GM18873 (cell line): ENCODE results near the gene BRIP1.
"Not testable (repeated sequence)": the region's sequence is repeated elsewhere in the genome, so short reads cannot be mapped to it uniquely, and the experiment has no call there.

Source experiments
- ATAC-seq: cut with Tn5 transposase; IDR thresholded peaks from one replicate; pipeline ENCODE4 v1.9.1; 2021; ENCODE audit warnings: mild to moderate bottlenecking, moderate library complexity, moderate number of reproducible peaks; ENCODE audit not compliant: unreplicated experiment, low FRiP score

The BRIP1 gene

DNA sequence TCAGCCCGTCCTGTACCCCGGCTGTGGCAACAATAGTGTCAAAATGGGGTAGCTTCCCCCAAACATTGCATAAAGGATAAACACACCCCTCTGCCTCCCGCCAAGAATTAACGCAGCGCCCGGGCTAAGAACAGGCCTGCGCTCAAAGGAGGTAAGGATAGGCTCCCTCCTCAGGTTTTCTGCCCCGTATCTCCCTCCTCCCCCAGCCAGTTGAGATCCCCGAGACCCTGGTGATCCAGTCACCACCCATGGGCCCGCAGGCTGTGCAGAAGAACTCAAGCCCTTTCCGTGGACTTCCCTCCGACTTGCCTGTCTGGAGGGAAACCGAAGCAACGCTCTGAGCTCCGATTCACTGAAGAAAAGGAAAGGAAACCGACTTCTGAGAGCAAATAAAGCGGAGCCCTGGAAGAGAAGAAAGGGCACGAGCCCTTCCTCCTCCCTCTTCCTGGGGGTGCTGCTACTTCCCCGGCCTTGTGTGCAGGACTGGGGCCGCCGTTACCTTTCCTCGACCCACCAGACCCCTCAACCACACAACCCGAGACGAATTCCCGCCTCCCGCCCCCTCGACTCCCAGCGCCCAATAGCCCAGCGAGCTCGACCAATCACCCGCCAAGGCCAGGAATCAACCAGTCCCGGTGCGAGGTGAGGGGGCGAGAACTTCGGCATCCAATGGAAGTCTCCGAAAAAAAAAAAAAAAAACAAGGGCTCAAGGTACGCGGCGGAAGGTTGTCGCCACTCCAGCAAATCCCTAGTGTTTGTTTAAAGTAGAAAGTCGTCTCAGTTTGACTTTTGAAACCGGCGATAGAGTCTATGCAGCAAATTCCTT lies at the start of gene BRIP1:
Gene BRIP1 (minus strand): TSS at position 554 of the 826 bp plus-strand sequence. CDS start 1,989 bp downstream, outside the sequence.
- ATAC-seq: peak; percentile 72

DNA sequence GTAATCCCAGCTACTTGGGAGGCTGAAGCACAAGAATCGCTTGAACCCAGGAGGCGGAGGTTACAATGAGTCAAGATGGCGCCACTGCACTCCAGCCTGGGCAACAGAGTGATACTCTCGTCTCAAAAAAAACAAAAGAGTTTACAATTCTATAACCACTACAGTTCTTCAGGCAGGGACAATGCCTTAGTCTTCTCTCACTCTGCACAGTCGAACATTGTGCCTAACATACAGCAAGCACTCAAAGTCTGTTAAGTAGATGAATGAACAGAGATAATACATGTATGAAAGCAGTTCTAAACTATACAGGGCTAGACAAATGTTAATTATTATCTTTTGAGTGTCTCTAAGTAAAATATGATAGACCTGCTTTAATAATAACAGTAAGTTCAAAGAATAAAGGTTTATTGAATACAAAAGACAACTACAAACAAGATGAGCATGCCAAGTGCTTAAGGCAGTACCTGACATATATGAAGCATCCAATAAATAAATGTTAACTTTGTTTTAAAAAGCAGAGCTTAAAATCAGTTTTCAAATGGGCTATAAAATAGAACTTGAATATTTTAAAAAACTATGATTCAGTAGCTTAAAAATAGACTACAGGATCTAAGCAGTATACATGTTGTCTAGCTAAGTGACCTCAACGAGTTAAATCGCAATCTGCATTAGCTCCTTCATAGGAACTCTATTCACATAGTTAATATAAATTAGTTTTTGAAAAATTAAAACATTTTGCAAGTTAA lies 45.1 kb upstream of the BRIP1 start:
- no peak for ATAC-seq

DNA sequence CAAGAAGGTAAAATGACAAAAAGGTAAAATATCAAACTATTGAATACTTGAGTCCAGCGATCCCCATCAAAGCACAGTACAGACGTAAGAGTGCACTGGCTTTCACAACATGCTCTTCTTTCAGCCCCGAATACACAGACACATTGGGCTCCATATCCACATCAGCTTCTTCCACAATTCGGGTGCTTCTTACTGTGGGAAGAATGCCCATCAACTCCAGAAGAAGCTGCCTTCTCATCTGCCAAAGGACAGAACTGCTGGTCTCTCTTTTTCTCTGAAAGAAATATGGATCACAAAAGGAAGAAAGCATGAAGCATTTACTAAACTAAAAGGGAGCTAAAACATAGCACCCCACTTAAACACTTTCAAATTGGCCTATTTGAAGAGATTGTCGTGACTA lies 44.0 kb upstream of the BRIP1 start:
- no peak for ATAC-seq

GRCh38 chr17:61904094-61904710 lies 40.9 kb upstream of the BRIP1 start:
- no peak for ATAC-seq

- no peak for ATAC-seq
Measured at GRCh38 chr17:61903251-61903650, 39.9 kb upstream of the BRIP1 start.

DNA sequence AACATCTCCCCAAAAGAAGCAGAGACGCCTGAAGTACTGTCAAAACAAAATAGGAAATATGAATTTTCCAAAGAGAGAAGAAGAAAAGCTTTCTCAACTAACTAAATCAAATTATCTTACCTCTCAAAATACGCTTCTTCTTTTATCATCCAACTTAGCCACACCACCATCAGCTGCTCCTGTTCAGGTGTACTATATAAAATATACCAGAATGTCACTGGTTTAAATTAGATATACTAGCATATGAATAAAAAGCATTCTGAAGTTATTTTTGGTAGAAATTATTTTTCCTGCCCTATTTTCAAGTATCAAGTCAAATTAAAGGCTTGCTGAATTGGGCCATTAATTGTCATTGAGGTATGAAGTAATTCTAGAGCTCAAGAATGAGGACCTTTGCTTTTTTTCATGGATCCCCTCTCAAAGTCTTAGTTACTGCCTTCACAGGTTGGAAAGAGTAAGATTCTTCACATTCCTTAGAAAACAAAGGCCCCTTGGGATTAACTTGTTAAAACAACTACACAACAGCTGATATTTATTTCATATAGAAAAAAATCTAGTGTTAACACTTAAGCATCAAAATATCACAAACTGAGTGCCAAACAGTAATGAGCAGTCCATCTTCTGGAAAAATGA lies 34.3 kb upstream of the BRIP1 start:
- no peak for ATAC-seq

- no peak for ATAC-seq
Measured at GRCh38 chr17:61895391-61895790, 32.1 kb upstream of the BRIP1 start.

GRCh38 chr17:61894310-61894709 lies 31.0 kb upstream of the BRIP1 start:
- not testable (repeated sequence) for ATAC-seq

DNA sequence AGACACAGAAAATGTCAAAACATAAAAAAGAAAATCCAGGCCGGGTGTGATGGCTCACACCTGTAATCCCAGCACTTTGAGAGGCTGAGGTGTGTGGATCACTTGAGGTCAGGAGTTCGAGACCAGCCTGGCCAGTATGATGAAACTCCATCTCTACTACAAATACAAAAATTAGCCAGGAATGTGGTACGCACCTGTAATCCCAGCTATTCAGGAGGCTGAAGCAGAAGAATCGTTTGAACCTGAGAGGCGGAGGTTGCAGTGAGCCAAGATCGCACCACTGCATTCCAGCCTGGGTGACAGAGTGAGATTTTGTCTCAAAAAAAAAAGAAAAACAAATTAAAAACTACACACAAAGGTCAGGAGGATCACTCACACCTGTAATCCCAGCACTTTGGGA lies 24.4 kb upstream of the BRIP1 start:
- ATAC-seq: not testable (repeated sequence)

DNA sequence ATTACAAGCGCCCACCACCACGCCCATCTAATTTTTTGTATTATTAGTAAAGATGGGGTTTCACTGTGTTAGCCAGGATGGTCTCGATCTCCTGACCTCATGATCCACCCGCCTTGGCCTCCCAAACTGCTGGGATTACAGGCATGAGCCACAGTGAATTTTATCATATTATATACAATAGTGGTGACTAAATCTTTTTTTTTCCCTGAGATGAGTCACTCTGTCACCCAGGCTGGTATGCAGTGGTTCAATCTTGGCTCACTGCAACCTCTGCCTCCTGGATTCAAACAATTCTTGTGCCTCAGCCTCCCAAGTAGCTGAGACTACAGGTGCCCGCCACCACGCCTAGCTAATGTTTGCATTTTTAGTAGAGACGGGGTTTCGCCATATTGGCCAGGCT lies 22.5 kb upstream of the BRIP1 start:
- ATAC-seq: not testable (repeated sequence)

DNA sequence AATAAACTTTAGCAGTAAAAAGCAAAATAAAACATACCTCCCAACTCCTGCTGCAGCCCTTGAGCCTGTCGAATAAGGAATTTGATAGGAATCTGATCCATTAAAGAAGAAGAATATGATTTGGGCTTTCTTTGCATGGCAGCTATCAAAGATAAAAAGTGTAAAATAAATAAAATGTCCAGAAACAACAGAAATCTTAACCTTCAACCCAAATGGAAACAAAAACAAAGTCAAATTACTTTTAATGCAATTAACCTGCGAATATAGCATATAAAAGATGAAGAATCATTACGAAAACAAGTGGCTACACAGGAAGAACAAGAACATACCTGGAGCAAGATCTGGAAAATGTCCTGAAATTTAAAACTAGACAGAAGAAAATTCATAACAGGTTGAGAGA lies 21.5 kb upstream of the BRIP1 start:
- no peak for ATAC-seq

- ATAC-seq: no peak
Measured at GRCh38 chr17:61880589-61881102, 17.3 kb upstream of the BRIP1 start.

DNA sequence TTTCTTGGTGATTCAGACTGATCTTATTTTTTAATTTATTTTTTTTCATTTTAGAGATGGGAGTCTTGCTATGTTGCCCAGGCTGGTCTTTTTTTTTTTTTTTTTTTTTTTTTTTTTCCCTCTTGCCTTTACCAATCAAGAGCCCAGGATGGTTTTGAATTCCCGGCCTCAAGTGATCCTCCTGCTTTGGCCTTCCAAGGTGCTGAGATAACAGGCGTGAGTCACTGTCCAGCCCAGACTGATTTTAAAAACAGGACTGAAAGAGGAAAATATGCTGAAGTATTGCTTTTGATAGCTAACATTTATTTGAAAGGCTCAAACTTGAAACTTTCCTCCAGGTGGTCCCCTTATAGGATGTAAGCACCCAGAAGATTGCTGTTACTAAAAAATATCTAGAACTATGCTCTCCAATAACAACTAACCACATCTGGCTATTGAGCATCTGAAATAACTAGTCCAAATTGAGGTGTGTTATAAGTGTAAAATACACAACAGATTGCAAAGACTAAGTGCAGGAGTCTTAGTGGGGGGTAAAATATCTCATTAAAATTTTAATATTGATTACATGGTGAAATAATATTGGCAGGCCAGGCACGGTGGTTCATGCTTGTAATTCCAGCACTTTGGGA lies 15.8 kb upstream of the BRIP1 start:
- no peak for ATAC-seq

DNA sequence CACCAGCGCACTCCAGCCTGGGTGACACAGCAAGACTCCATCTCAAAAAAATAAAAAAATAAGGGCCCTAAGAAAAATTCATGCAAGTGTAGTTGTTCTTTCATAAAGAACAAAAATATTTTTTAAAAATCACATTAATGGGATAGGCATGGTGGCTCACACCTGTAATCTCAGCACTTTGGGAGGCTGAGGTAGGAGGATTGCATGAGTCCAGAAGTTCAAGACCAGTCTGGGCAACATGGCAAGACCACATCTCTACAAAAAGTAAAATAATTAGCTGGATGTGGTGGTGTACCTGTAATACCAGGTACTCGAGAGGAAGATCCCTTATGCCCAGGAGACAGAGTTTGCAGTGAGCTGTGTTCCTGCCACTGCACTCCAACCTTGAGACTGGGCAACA lies 15.2 kb upstream of the BRIP1 start:
- ATAC-seq: no peak

GRCh38 chr17:61877837-61878236 lies 14.5 kb upstream of the BRIP1 start:
- ATAC-seq: no peak

- no peak for ATAC-seq
Measured at GRCh38 chr17:61875804-61876203, 12.5 kb upstream of the BRIP1 start.

GRCh38 chr17:61875285-61875684 lies 12.0 kb upstream of the BRIP1 start:
- ATAC-seq: no peak

DNA sequence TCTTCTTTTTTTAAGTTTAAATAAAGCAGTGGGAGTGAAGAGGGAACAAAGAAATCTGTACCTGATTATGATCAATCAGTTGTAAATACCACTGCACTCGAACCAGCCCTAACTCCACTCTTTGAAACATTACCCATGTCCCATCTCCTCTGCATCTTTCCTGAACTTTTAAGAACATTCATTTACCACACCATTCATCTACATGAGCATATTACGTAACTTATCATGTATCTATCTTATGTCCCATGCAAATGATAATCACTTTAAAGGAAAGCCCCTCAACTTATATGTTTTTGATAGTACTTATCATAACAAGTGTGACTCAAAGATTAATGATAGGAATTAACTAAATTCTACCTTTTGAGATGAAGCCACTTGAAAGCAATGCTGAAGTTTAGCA lies 10.7 kb upstream of the BRIP1 start:
- ATAC-seq: no peak

DNA sequence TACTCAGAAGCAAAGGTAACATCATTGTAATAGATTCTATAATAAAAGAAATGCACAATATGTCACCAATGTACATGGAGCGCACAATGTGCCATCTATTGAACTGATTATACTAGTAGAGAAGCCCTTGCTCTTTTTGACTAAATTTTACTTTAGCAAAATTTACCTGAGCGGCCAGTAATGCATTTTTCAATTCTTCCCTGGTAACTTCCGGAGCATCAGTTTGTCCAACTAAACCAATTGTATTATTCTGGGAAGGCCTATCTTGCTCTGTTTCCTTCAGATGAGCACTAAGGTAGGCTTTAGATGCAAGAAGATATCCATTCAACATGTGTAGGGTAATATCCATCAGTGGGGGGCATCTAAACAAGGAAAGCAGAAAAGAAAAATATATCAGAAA lies 8.8 kb upstream of the BRIP1 start:
- no peak for ATAC-seq

- no peak for ATAC-seq
Measured at GRCh38 chr17:61869138-61869537, 5.8 kb upstream of the BRIP1 start.
